ENCODE data around the gene KDELR1. TPM values are rescaled to one million over a fixed set of nuclear protein-coding genes. Genes with fewer than 3 reads are reported as not detected.

KDELR1 gene
- total and polyA plus RNA-seq, 9 of the 15 experiments (the other 6 are each of a cell fraction or from before 2014, with no cell fraction given), result 6.1 to 165 (median 58.5) TPM

GRCh38 chr19:48368936-48369335, 22.4 kb downstream of the KDELR1 start (continued):
- TF ChIP-seq GMEB1 (CRISPR knock-in tag; IDR thresholded peaks at IDR 0.05) (no peak), ETS1 (conservative IDR thresholded peaks at IDR 0.05; ENCODE audit: control insufficient read depth, low read depth, low read length) (no peak), CEBPZ (IDR thresholded peaks at IDR 0.05; ENCODE audit: borderline replicate concordance, low read depth, low read length) (no peak), KAT8 (IDR thresholded peaks at IDR 0.05; ENCODE audit: low read depth) (no peak), HDAC1 (IDR thresholded peaks at IDR 0.05) (no peak), SREBF1 (IDR thresholded peaks at IDR 0.05; ENCODE audit: borderline replicate concordance, low read depth, low read length) (no peak), ATF6 (CRISPR knock-in tag; IDR thresholded peaks at IDR 0.05) (no peak), MYNN (IDR thresholded peaks at IDR 0.05) (no peak), MYNN (CRISPR knock-in tag; IDR thresholded peaks at IDR 0.05) (no peak), ZNF174 (CRISPR knock-in tag; IDR thresholded peaks at IDR 0.05) (no peak), TGIF2 (CRISPR knock-in tag; IDR thresholded peaks at IDR 0.05) (no peak), FOXK1 (CRISPR knock-in tag; IDR thresholded peaks at IDR 0.05; ENCODE audit: borderline replicate concordance) (no peak)

All from K562 (cell line).